GM12878 (cell line): Measurements from ENCODE around the gene FMNL2. TPM values are rescaled to one million over a fixed set of nuclear protein-coding genes. Genes with fewer than 3 reads are reported as not detected.

ENCODE experiments used
- ATAC-seq: fragments of 200-7000 bp; cut with Tn5 transposase; 3 replicates; pipeline ENCODE4 v1.9.1; 2020; ENCODE audit warnings: mild to moderate bottlenecking, moderate library complexity
- BruUV-seq: library from RNA; stranded (reverse); fragments of 400-500 nt; replicated peaks from 2 replicates; lab custom pipeline; 2021; lab: Mats Ljungman, UMichigan
- CTCF ChIA-PET: fragments of 300-600 bp; sonication (Branson Sonifier 250); formaldehyde crosslinking; extraction: SDS; loops from one replicate; lab custom pipeline; 2021; ENCODE audit warnings: inconsistent platforms; lab: Yijun Ruan, JAX
- POLR2A ChIA-PET: fragments of 350-600 bp; formaldehyde crosslinking; extraction: SDS; loops from one replicate; lab custom pipeline; 2021; ENCODE audit warnings: inconsistent platforms; lab: Charles Lee
- RAD21 ChIA-PET: fragments of 300-600 bp; sonication (Branson Sonifier 250); formaldehyde crosslinking; loops from one replicate; lab custom pipeline; 2023; ENCODE audit warnings: antibody characterized with exemption; ENCODE audit not compliant: unreplicated experiment; lab: Charles Lee
- SMC1A ChIA-PET: fragments of 300-600 bp; sonication (Branson Sonifier 250); formaldehyde crosslinking; loops from one replicate; lab custom pipeline; 2023; ENCODE audit not compliant: unreplicated experiment, uncharacterized antibody; lab: Charles Lee
- DNase-seq: peaks from one replicate; pipeline ENCODE4 v3.0.0-alpha.2; 2011; ENCODE audit warnings: low read depth, low spot score
- FAIRE-seq: peaks from 3 replicates; lab custom pipeline; 2011; peaks lifted over from hg19 to GRCh38; lab: Jason Lieb, UNC
- H2AFZ ChIP-seq: 2 replicates; pipeline ENCODE4 v1.6.0; 2011; ENCODE audit warnings: low read depth, low read length, control low read depth; ENCODE audit not compliant: control insufficient read depth
- H3K27ac ChIP-seq: 2 replicates; pipeline ENCODE4 v1.5.1; 2011; ENCODE audit warnings: control low read depth; ENCODE audit not compliant: control insufficient read depth, insufficient read depth
- H3K27me3 ChIP-seq, 2 experiments: replicated peaks in 1 of 2; 2 replicates each; pipeline versions ENCODE4 v1.6.0 to v1.6.1; 2011; ENCODE audit warnings: low read length in 1 of 2; ENCODE audit not compliant: control insufficient read depth in 2 of 2, insufficient read depth in 2 of 2
- H3K36me3 ChIP-seq, 2 experiments: 2 replicates each; pipeline ENCODE4 v1.5.1; 2011; ENCODE audit warnings: low read length in 1 of 2; ENCODE audit not compliant: control insufficient read depth in 2 of 2, insufficient read depth in 2 of 2
- H3K4me1 ChIP-seq: 2 replicates; pipeline ENCODE4 v1.6.1; 2011; ENCODE audit warnings: mild to moderate bottlenecking, low read length, moderate library complexity, mixed read lengths; ENCODE audit not compliant: control insufficient read depth, insufficient read depth
- H3K4me2 ChIP-seq: 2 replicates; pipeline ENCODE4 v1.6.0; 2011; ENCODE audit warnings: control low read depth; ENCODE audit not compliant: control insufficient read depth, insufficient read depth
- H3K4me3 ChIP-seq: fragments of 200-600 bp; sonication (generic); 2 replicates; pipeline ENCODE4 v1.5.1; 2016
- H3K79me2 ChIP-seq: 2 replicates; pipeline ENCODE4 v1.6.0; 2011; ENCODE audit warnings: low read length; ENCODE audit not compliant: control insufficient read depth, insufficient read depth
- H3K9ac ChIP-seq: 2 replicates; pipeline ENCODE4 v1.8.0; 2011; ENCODE audit warnings: low read length, control low read depth, mixed read lengths; ENCODE audit not compliant: control insufficient read depth, insufficient read depth
- H3K9me3 ChIP-seq: replicated peaks from 3 replicates; pipeline ENCODE4 v1.5.1; 2011; ENCODE audit warnings: mild to moderate bottlenecking, low read length; ENCODE audit not compliant: control insufficient read depth, insufficient read depth
- H4K20me1 ChIP-seq: 2 replicates; pipeline ENCODE4 v1.6.0; 2011; ENCODE audit not compliant: control insufficient read depth, insufficient read depth
- BCL3 ChIP-seq: IDR thresholded peaks from 2 replicates; pipeline ENCODE4 v1.6.1; 2011; ENCODE audit warnings: borderline replicate concordance, low read depth, mild to moderate bottlenecking, moderate library complexity, low read length; ENCODE audit not compliant: insufficient read depth, poor library complexity, severe bottlenecking
- FOS ChIP-seq: IDR thresholded peaks from 3 replicates; pipeline ENCODE4 v1.6.1; 2011; ENCODE audit warnings: borderline replicate concordance; ENCODE audit not compliant: insufficient read length; ENCODE audit errors: extremely low read depth
- IKZF1 ChIP-seq: fragments of 450-650 bp; conservative IDR thresholded peaks from 2 replicates; pipeline ENCODE4 v1.6.1; 2017; ENCODE audit warnings: antibody characterized with exemption, mild to moderate bottlenecking
- JUND ChIP-seq: IDR thresholded peaks from 2 replicates; pipeline ENCODE4 v1.6.1; 2012; ENCODE audit warnings: low read depth, mild to moderate bottlenecking, low read length, improper control_type of control experiment, moderate library complexity
- MEF2A ChIP-seq: IDR thresholded peaks from 2 replicates; pipeline ENCODE4 v1.6.1; 2011; ENCODE audit warnings: low read depth, mild to moderate bottlenecking, low read length, moderate library complexity; ENCODE audit not compliant: insufficient read depth
- NR2C1 ChIP-seq: fragments of 450-650 bp; IDR thresholded peaks from 2 replicates; pipeline ENCODE4 v1.6.1; 2017; ENCODE audit warnings: antibody characterized with exemption, mild to moderate bottlenecking, moderate library complexity
- RELB ChIP-seq: fragments of 450-650 bp; IDR thresholded peaks from 2 replicates; pipeline ENCODE4 v1.6.1; 2017; ENCODE audit warnings: low read depth, mild to moderate bottlenecking, moderate library complexity
- TAF1 ChIP-seq: IDR thresholded peaks from 2 replicates; pipeline ENCODE4 v1.6.1; 2011; ENCODE audit warnings: mild to moderate bottlenecking, low read depth, low read length, borderline replicate concordance
- TCF3 ChIP-seq: IDR thresholded peaks from 2 replicates; pipeline ENCODE4 v1.6.1; 2012; ENCODE audit warnings: low read depth, mild to moderate bottlenecking, low read length, borderline replicate concordance; ENCODE audit not compliant: insufficient read depth
- WGBS: methylation state at CpG from one replicate; pipeline ENCODE4 v1.1.6; 2016; ENCODE audit warnings: low lambda C conversion rate; ENCODE audit not compliant: insufficient replicate concordance, insufficient coverage; ENCODE audit errors: missing lambda C conversion rate; 5-methylcytosine and 5-hydroxymethylcytosine counted together
- in situ Hi-C: fragments of 300-500 bp; cut with MboI; formaldehyde crosslinking; loops from 9 replicates; pipeline ENCODE4 v1.14.3; 2018; ENCODE audit warnings: mixed read lengths
- intact Hi-C: fragments of 100-400 bp; cut with micrococcal nuclease; formaldehyde crosslinking; loops from one replicate; pipeline ENCODE4 v1.14.2; 2022; ENCODE audit not compliant: unreplicated experiment
- polyA plus RNA-seq, 11 experiments: library from polyadenylated mRNA; depleted of rRNA in 4 of 11; unstranded in 6 of 11; stranded (reverse) in 5 of 11; fragments of >200 nt; fragmentation: Nextera tagmentation in 4 of 11; fragmentation: Illumina TruSeq in 1 of 11; extraction: Ambion mirVana in 4 of 11; extraction: Trizol in 1 of 11; gene quantifications; 1 replicate in 1 of 11; 2 replicates in 10 of 11; pipeline versions ENCODE4 v1.2.1 to v1.2.3, GENCODE V29; 2011 to 2016; ENCODE audit warnings: inconsistent platforms in 2 of 11, missing spikeins in 2 of 11, low read depth in 1 of 11
- total RNA-seq, 4 experiments: library from RNA; depleted of rRNA in 3 of 4; stranded (reverse); fragments of >200 nt in 3 of 4; fragmentation: Illumina TruSeq in 1 of 4; extraction: Trizol in 1 of 4; gene quantifications; 2 replicates each; pipeline versions ENCODE4 v1.2.1 to v1.2.3, GENCODE V29; 2013 to 2021

FMNL2 gene
- total and polyA plus RNA-seq, 10 of the 15 experiments (the other 5 are each of a cell fraction or from before 2014, with no cell fraction given), result 0.13 to 9.9 (median 0.35) TPM

- BruUV-seq, result no TSS peak
- no peak for FAIRE-seq
Observed at GRCh38 chr2:152304836-152305235, 30.1 kb upstream of the FMNL2 start.

GRCh38 chr2:152307863-152308262, 27.1 kb upstream of the FMNL2 start:
- ATAC-seq (no peak), DNase-seq (no peak), FAIRE-seq (no peak)
- no peak overlapping the region for H3K4me3 ChIP-seq
- in situ Hi-C loops, result no loop called here
- no peak overlapping the region for H3K4me2 ChIP-seq
- no TSS peak for BruUV-seq
- intact Hi-C loops, result no loop called here
- H3K79me2 ChIP-seq, result no peaks in the 10 kb centered on the region
- WGBS, result 0% methylated on average over 1 of the region's 1 CpG
- RAD21 ChIA-PET, result no interaction called here
- H3K27me3 ChIP-seq, result no peaks in the 10 kb centered on the region
- no peaks in the 10 kb centered on the region for H3K4me1 ChIP-seq
- H3K9me3 ChIP-seq, result no peaks in the 10 kb centered on the region
- H3K27ac ChIP-seq, result no peak overlapping the region
- no peaks in the 10 kb centered on the region for H3K36me3 ChIP-seq
- H2AFZ ChIP-seq, result no peak overlapping the region
- CTCF ChIA-PET, result no interaction called here
- SMC1A ChIA-PET, result interaction anchor here (0.6 to 1.2 kb wide), 2 partner anchors 9 to 14 kb away, joined by 3 read pairs; no protein-coding TSS in a partner anchor
- no peaks in the 10 kb centered on the region for H4K20me1 ChIP-seq
- POLR2A ChIA-PET, result no interaction called here
- H3K9ac ChIP-seq, result no peak overlapping the region
- TF ChIP-seq RELB (no peak), TCF3 (no peak), FOS (no peak), MEF2A (no peak), IKZF1 (no peak), TAF1 (no peak), JUND (no peak), NR2C1 (no peak)

More at GRCh38 chr2:152304836-152305235, 30.1 kb upstream of the FMNL2 start:
- RAD21 ChIA-PET, result no interaction called here
- SMC1A ChIA-PET, result no interaction called here
- Histone ChIP-seq H3K27me3 (no peaks in the 10 kb centered on the region), H4K20me1 (no peaks in the 10 kb centered on the region), H3K4me1 (no peaks in the 10 kb centered on the region), H3K9me3 (no peaks in the 10 kb centered on the region)
- DNase-seq (no peak), ATAC-seq (no peak)
- TF ChIP-seq BCL3, result no peak
- TF ChIP-seq, all 136 proteins: peak for 0
- H3K36me3 ChIP-seq, result no peaks in the 10 kb centered on the region
- H3K4me2 ChIP-seq, result no peak overlapping the region
- WGBS, result 4% methylated on average over 1 of the region's 1 CpG
- H3K4me3 ChIP-seq, result no peak overlapping the region
- POLR2A ChIA-PET, result interaction anchor here (0.6 kb wide), 1 partner anchor 15 kb away, joined by 5 read pairs; no protein-coding TSS in a partner anchor
- no peak overlapping the region for H2AFZ ChIP-seq
- no peak overlapping the region for H3K27ac ChIP-seq
- H3K9ac ChIP-seq, result no peak overlapping the region
- in situ Hi-C loops, result no loop called here
- CTCF ChIA-PET, result no interaction called here
- H3K79me2 ChIP-seq, result no peaks in the 10 kb centered on the region
- intact Hi-C loops, result no loop called here
